Measurements from ENCODE around the gene PRSS21. TPM values are rescaled to one million over a fixed set of nuclear protein-coding genes. Genes with fewer than 3 reads are reported as not detected.

PRSS21 gene
- total RNA-seq, 1 donor from 2014 or later: not detected

GRCh38 chr16:2775131-2775716 lies 41.8 kb upstream of the PRSS21 start:
- peak overlapping the region in 1 of 2 donors; percentile 91 for H3K4me3 ChIP-seq

DNA sequence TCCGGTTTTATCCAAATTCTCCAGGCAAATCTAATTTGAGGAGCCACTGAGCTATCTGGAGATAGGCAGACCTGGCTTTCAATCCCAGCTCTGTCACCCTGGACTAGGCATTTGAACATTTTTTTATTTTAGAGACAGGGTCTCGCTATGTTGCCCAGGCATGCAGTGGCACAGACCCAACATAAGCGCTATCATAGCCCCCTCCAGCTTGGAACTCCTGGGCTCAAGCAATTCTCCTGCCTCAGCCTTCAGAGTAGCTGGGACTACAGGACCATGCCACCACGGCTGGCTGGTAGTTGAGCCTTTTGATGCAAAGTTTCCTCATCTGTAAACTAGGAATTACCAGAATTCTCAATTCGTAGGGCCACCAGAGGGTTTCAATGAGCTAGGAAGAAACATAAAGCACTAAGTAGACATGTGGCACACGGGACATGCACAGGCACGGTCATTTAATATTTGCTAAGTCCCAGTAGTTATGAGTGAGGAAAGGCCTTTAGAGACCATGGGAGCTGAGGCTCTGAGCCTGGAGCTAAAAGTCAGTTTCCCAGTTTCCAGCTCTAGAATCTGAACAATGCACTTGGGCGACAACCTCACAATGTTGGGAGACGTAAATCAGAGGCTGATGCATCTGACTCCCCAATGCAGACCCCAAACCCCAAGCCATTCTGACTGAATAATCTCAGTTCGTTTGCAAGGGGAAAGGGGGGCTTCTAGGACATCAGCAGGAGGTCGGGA lies 41.1 kb upstream of the PRSS21 start:
- intact Hi-C loops (cut with DNase I): loop anchor here (5.0 to 10.0 kb wide), 3 partner anchors 91 to 261 kb away; partner anchors contain the start of gene ATP6V0C
- H3K4me3 ChIP-seq: peak overlapping the region; percentile 91 to 100
- peaks cover 9 to 17% of the 10 kb centered on the region in 2 donors for H3K4me1 ChIP-seq
- H3K27ac ChIP-seq: peak overlapping the region; percentile 82 to 90
- no peaks in the 10 kb centered on the region for H3K9me3 ChIP-seq
- peaks cover 27 to 28% of the 10 kb centered on the region in 2 donors for H3K36me3 ChIP-seq
- TF ChIP-seq, protein P1, sequence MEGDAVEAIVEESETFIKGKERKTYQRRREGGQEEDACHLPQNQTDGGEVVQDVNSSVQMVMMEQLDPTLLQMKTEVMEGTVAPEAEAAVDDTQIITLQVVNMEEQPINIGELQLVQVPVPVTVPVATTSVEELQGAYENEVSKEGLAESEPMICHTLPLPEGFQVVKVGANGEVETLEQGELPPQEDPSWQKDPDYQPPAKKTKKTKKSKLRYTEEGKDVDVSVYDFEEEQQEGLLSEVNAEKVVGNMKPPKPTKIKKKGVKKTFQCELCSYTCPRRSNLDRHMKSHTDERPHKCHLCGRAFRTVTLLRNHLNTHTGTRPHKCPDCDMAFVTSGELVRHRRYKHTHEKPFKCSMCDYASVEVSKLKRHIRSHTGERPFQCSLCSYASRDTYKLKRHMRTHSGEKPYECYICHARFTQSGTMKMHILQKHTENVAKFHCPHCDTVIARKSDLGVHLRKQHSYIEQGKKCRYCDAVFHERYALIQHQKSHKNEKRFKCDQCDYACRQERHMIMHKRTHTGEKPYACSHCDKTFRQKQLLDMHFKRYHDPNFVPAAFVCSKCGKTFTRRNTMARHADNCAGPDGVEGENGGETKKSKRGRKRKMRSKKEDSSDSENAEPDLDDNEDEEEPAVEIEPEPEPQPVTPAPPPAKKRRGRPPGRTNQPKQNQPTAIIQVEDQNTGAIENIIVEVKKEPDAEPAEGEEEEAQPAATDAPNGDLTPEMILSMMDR (IDR thresholded peaks at IDR 0.05): no peak
- no peak for DNase-seq (ENCODE audit: low spot score in 2 of 2)
- H3K27me3 ChIP-seq: no peaks in the 10 kb centered on the region

More at GRCh38 chr16:2775131-2775716, 41.8 kb upstream of the PRSS21 start:
- H3K9me3 ChIP-seq: no peaks in the 10 kb centered on the region
- no peaks in the 10 kb centered on the region for H3K27me3 ChIP-seq
- no peak overlapping the region for H3K27ac ChIP-seq
- no peak for DNase-seq (ENCODE audit: low spot score in 2 of 2)
- TF ChIP-seq, protein P1 (IDR thresholded peaks at IDR 0.05): no peak
- H3K36me3 ChIP-seq: peaks cover 34 to 35% of the 10 kb centered on the region in 2 donors
- H3K4me1 ChIP-seq: peaks cover 9 to 17% of the 10 kb centered on the region in 2 donors
- intact Hi-C loops (cut with DNase I): loop anchor here (5.0 to 10.0 kb wide), 3 partner anchors 92 to 260 kb away; partner anchors contain the start of gene ATP6V0C

DNA sequence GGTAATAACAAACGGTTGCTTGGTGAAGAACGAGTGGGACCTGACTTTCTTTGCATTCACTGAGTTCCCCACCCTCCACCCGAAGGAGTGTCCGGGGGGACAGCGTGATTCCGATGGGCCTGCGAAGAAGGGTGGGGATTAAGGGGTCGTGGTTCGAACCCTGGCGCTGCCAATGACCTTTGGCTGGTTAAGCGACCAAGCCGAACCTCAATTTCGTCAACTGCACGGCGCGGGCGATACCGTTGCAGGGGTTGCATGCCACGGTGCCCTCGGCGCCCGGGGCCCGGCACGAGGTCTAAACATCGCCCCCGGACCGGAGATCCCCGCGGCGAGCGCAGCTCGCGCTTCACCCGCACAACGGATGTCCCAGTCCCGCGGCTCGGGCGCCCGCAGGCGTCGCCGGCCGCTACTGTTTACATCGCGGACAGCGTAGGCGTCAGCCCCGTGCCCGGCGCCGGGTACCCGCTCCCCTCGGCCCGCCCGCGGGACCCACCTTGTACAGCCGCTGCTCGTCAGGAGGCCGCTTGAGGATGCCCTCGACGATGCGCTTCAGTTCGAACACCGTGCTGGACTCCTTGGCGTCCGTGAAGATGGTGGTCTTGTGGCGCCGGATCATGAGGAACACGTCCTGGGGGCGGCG lies 40.4 kb upstream of the PRSS21 start:
- peaks cover 9 to 17% of the 10 kb centered on the region in 2 donors for H3K4me1 ChIP-seq
- no peak for DNase-seq (ENCODE audit: low spot score in 2 of 2)

DNA sequence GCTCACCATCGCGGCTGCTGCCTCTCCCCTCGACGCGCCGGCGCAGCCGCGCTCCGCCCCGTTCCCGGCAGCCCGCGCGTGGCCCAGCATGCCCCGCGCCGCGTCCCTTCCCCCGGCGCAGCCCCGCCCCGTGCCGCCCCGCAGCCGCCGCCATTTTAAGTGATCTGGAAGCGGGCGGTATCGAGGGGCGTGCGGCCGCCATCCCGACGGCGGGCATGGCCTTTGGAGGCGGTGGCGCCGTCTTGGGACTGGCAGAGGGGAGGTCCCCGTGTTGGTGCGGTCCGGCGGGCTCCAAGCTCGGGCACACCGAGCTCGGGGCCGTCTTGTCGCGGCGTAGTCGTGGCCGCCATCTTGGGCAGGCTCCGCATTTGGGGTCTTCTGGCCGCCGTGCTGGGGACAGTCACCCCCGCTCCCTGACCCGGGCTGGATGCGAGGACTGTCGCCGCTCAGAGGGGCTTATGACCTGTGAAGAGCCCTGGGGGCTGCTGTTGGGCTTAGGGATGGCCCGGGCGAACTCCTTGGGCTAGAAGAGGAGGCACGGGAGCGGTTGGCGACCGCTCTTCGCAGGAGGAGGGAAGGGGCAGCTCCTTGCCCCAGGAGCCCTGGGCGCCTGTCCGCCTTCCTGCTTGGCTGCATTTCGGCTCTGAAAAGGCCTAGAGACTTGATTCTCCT lies 39.7 kb upstream of the PRSS21 start, which contains the start of gene ELOB:
ELOB (minus strand) TSS at position 50 of the 672 bp plus-strand sequence; CDS start at position 9, 41 bp downstream.
- peak within 1 kb of the TSS; percentile 91 to 100 for H3K4me3 ChIP-seq
- peaks cover 9 to 17% of the 10 kb centered on the region in 2 donors for H3K4me1 ChIP-seq
- H3K36me3 ChIP-seq: peaks cover 12 to 15% of the 10 kb centered on the region in 2 donors
- intact Hi-C loops (cut with DNase I): loop anchor here (1.0 to 10.0 kb wide), 5 partner anchors 25 to 263 kb away; partner anchors contain the start of genes ATP6V0C and SRRM2
- peak; percentile 57 to 92 for DNase-seq (ENCODE audit: low spot score in 2 of 2)
- peak within 1 kb of the TSS; percentile 99 to 100 for H3K27ac ChIP-seq
- TF ChIP-seq, protein P1 (IDR thresholded peaks at IDR 0.05): no peak
- no peaks in the 10 kb centered on the region for H3K9me3 ChIP-seq
- no peaks in the 10 kb centered on the region for H3K27me3 ChIP-seq

More for the DNA sequence above, 40.4 kb upstream of the PRSS21 start:
- peak overlapping the region; percentile 91 to 100 for H3K4me3 ChIP-seq
- TF ChIP-seq, protein P1 (IDR thresholded peaks at IDR 0.05): no peak
- H3K27ac ChIP-seq: peak overlapping the region; percentile 82 to 90
- H3K36me3 ChIP-seq: peaks cover 20 to 21% of the 10 kb centered on the region in 2 donors
- intact Hi-C loops (cut with DNase I): loop anchor here (1.0 to 10.0 kb wide), 5 partner anchors 24 to 262 kb away; partner anchors contain the start of genes ATP6V0C and SRRM2
- no peaks in the 10 kb centered on the region for H3K27me3 ChIP-seq
- no peaks in the 10 kb centered on the region for H3K9me3 ChIP-seq

Data from ascending aorta (tissue), 2 donors.